Adipose tissue (tissue), 3 donors: ENCODE measurements around the gene ARID1B. TPM values are rescaled to one million over a fixed set of nuclear protein-coding genes. Genes with fewer than 3 reads are reported as not detected.

Experiments used
- H3K27ac ChIP-seq: one replicate; pipeline ENCODE4 v1.5.1; 2013; ENCODE audit warnings: low read depth, low read length
- WGBS, 3 donors: extraction: QIAGEN DNeasy Blood & Tissue Kit; methylation state at CpG; one replicate each; pipeline ENCODE4 v1.1.7; 2013; 5-methylcytosine and 5-hydroxymethylcytosine counted together
- polyA plus RNA-seq, 3 donors: library from polyadenylated mRNA; stranded (reverse); fragments of 200-250 nt; gene quantifications; one replicate each; pipeline ENCODE4 v1.2.3, GENCODE V29; 2013
- donor health status: healthy with polysubstance abuse.
- donor health status: Bipolar disorder and iron deficiency.
- donor health status: healthy.

The ARID1B gene
- 10 to 100 TPM; 14.0 to 29.2 (median 21.9) TPM for polyA plus RNA-seq

DNA sequence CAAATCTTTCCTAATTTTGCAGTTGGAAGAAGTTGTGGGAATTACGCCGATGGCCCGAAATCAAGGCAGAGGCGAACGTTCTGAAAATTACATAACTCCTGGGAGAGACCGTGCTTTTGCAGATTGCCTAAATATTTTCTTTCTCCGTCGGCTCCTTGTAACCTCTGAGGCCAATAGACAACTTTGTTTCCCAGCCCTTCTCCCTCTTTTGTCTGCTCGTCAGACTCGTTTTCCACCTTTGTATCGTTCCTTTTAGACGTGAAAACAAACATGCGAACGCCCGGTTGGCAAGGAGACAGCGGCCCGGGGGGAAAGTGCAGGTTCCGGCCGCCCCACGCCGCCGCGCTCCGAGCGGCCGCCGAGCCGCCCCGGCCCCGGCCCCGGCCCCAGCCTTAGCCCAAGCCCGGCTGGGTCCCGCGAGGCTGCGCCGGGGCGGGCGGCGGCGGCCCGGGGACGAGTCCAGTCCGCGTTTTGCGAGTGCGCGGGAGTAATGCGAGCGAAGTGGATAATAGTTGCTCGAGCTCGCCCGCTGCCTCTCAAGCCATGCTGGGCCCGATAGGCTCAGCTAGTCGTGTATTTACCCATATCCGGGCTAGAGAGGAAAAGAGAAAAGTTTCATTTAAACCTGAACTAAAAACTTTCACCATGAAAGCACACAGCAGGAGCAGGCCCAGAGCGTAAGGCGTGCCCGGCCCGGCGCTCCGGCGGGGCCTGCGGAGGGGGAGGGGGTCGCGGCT lies at the start of gene ARID1B:
ARID1B (plus strand) TSS at position 539 of the 737 bp plus-strand sequence. CDS start 303 bp downstream, outside the sequence.
- peak within 1 kb of the TSS; percentile 81 for H3K27ac ChIP-seq
- 0 to 1% (median 1%) methylated on average over 59 to 65 of the region's 65 CpGs for WGBS, 3 donors

DNA sequence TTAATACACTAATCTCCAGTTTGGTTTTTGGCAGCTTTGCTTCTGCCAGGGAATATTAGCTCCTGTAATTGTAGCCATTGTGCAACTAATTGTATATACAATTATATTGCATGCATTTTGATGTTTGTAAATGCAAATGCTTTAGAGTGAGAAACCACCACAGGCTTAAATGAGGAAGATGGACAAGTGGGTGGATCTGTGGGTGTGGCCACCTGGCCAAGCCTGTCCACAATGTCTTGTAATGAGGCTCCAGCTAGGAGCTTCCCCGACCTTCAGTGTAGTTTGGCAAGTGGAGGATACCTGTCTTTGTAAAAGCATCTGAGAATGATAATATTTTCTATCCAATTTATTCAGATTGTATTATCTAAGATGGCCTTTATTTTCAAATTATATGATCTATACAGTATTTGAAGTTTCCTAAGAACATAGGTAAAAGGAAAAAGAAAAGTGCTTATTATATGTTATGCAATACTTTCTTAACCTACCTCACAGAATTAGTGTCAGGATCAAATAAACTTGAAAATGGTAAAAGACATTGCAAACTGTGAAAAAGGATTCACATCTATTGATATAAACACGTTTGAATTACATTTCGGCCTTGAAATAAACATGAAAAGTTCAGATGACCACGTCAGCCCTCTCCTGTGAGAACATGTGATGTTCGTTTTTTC lies 49.3 kb upstream of the ARID1B start:
- no peak overlapping the region for H3K27ac ChIP-seq
- WGBS, 3 donors: 84 to 85% (median 84%) methylated on average over 5 of the region's 5 CpGs

DNA sequence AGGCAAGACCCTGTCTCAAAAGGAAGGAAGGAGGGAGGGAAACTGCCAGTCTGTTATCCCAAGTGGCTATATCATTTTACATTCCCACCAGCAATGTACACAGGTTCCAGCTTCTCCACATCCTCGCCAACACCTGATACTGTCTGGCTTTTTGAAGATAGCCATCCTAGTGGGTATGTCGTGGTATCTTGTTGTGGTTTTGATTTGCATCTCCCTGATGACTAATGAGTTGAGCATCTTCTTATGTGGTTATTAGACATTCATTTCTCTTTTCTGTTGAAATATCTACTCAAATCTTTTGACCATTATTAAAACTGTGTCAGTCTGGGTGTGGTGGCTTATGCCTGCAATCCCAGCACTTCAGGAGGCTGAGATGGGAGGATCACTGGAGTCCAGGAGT lies 47.9 kb upstream of the ARID1B start:
- WGBS, 3 donors: 74 to 86% (median 83%) methylated on average over 2 of the region's 2 CpGs
- H3K27ac ChIP-seq: no peak overlapping the region

DNA sequence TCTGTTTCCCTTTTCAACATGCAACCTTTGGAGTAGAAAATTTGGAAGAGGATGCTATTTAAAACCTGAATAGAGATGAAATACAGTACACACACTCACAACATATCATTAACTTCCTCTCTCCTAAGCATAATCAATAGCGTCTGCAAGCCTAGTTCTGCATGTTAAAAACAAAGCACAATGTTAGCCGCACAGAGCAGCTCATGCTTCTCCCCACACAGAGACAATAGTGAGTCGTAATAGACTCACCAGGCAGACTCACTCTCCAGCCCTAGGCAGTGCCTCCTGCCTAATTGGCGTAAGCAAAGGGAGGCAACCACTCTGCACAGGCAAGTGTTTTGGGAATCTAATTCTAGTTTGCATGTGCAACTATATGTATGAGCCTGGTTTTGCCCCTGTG lies 45.8 kb upstream of the ARID1B start:
- 89 to 93% (median 91%) methylated on average over 4 of the region's 4 CpGs for WGBS, 3 donors
- H3K27ac ChIP-seq: no peak overlapping the region

DNA sequence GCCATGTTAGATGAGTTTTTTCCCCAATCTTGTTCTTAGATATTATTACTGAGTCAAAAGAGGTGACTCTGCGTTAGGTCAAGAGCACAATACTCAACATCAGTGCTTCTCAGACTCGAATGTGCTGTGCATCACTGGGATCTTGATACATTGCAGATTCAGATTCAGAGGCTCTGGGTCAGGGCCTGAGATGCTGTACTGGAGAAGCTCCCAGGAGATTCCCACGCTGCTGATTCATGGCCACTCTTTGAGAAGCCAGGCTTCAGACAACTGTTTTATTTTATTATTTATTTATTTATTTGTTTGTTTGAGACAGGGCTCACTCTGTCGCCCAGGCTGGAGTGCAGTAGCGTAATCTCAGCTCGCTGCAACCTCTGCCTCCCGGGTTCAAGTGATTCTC lies 41.4 kb upstream of the ARID1B start:
- WGBS, 3 donors: 90 to 96% (median 93%) methylated on average over 7 of the region's 7 CpGs
- H3K27ac ChIP-seq: no peak overlapping the region

DNA sequence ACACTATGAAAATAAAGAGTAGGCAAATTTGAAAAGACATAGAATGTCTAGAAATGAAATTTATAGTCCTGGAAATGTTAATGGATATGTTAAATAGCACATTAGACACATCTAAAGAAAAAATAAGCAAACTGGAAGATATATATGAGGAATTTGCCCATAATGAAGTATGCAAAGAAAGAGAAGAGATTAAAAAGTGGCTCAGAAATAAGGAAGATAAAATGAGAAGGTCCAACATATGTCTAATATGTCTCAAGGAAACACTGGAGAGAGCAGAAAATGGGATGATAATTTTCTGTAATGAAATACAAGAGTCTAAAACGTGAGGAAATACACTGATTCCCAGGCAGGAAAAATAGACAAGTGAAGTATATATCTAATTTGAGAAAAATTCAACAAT lies 36.6 kb upstream of the ARID1B start:
- H3K27ac ChIP-seq: no peak overlapping the region
- WGBS, 3 donors: 67 to 73% (median 68%) methylated on average over 1 of the region's 1 CpG

DNA sequence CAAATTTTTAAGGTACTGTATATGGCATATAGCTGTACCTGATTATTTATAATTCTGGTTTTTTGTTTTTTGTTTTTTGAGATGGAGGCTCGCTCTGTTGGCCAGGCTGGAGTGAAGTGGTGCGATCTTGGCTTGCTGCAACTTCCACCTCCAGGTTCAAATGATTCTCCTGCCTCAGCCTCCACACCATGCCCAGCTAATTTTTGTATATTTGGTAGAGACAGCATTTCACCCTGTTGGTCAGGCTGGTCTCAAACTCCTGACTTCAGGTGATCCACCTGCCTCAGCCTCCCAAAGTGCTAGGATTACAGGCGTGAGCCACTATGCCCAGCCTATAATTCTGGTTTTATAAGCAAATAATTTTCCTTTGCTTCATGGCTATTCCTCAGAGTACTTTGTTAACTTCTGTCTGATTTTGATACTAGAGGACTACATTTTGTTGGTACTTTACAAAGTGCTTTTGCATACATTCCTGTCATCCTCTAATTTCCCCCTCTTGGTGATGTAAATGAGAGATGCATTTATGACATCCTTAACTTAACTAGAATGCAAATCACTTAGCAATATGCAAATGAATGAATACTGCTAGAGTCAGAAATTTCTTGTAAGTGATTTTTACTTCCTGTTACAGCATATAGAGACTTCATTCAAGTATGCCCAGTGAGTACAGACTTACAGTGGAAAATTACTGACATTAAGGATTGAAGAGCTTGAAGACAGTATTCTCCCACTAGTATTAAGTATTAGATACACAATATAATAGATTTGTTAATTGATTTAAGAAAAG lies 35.7 kb upstream of the ARID1B start:
- H3K27ac ChIP-seq: no peak overlapping the region
- 93 to 99% (median 98%) methylated on average over 3 of the region's 3 CpGs for WGBS, 3 donors

DNA sequence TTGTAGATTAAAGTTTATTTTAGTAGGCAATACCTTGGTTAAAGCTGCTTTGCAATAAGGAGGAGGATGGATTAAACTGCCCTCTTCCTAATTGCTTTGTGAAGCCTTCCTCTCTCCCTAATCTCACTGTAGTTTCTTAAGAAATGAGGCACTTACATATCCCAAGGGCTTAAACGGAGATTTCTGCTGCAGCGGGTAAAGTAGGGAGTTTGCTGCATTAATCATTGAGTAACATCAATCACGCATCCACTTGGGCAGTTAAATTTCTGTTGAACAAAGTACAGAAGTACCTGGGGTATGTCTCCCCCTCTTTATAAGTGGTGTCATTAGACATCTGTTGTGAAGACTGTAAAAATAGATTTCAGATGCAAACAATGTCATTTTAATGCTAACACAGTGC lies 29.5 kb upstream of the ARID1B start:
- 58 to 64% (median 62%) methylated on average over 3 of the region's 3 CpGs for WGBS, 3 donors
- no peak overlapping the region for H3K27ac ChIP-seq

DNA sequence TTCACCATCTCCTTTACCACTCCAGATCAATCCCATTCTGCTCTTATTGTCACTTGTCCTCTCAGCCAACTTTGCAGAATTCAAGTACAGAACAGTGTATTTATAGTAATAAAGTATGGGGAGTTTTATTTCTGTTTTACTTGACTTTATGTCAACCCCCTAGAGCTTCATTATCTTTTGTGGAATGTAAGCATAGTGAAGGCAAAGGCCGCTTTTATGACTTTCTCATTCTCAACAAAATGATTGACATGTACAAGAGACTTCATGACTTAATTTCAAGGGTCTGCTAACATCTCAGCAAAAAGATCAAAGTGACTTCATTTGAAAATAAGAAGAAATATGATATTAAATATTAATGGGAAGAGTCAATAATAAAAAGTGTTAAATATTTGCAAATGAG lies 28.7 kb upstream of the ARID1B start:
- 92 to 100% (median 96%) methylated on average over 1 of the region's 1 CpG for WGBS, 3 donors

DNA sequence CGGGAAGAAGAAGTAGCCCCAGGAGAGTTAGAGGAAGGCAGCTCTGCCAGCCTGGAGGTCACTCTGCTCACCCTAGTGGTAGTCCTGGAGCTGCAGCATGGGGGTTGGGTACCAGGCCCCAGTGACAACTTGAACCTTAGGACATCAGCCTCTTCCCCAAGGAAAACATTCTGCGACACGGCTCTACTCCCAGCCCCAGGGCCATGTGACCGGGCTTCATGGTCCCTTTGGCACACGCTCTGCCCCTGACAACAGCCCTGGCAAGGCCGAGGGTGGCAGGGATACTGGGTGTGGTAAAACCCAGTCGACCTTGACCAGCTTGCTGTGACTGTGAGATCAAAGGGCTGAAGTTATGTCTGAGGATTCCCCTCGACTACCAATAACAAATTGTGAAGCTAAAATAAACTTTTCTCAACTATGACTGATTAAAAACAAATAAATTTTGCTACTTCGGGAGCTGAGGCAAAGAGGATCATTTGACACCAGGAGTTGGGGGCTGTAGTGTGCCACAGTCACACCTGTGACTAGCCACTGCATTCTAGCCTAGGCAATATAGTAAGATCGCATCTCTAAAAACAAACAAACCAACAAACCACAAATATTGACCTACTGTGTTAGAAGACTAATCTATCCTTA lies 24.4 kb upstream of the ARID1B start:
- no peak overlapping the region for H3K27ac ChIP-seq
- WGBS, 3 donors: 25 to 74% (median 65%) methylated on average over 10 of the region's 10 CpGs

More for the DNA sequence above, 28.7 kb upstream of the ARID1B start:
- H3K27ac ChIP-seq: no peak overlapping the region

DNA sequence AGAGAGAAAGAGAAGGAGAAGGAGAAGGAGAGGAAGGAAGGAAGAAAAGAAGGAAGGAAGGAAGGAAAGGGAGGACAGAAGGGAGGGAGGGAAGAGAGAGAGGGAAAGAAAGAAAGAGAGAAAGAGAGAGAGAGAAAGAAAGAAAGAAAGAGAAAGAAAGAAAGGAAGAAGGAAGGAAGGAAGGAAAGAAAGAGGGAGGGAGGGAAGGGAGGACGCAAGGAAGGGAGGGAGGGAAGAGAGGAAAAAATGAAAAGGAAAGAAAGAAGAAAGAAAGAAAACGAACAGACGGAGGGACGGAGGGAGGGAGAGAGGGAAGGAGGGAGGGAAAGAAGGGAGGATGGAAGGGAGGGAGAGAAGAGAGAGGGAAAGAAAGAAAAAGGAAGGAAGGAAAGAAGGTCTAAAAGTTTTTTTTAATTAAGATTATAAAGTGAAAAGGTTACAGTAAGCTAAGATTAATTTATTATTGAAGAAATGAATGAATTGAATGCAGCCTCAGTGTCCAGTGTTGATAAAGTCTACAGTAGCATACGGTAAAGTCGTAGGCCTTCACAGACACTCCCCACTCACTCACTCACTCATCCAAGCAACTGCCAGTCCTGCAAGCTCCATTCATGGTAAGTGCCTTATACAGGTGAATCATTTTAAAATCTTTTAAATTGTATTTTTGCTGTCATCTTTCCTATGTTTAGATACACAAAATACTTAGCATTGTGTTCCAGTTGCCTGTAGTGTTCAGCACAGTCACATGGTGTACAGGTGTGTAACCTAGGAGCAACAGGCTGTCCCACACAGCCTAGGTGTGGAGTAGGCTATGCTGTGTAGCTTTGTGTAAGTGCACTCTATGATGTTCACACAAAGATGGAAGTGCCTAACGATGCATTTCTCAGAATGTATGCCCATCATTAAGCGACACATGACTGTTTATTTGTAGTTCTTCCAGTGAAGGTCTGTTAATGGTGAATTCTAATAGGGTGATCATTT lies 20.3 kb upstream of the ARID1B start:
- 90 to 94% (median 92%) methylated on average over 8 of the region's 8 CpGs for WGBS, 3 donors
- H3K27ac ChIP-seq: no peak overlapping the region

DNA sequence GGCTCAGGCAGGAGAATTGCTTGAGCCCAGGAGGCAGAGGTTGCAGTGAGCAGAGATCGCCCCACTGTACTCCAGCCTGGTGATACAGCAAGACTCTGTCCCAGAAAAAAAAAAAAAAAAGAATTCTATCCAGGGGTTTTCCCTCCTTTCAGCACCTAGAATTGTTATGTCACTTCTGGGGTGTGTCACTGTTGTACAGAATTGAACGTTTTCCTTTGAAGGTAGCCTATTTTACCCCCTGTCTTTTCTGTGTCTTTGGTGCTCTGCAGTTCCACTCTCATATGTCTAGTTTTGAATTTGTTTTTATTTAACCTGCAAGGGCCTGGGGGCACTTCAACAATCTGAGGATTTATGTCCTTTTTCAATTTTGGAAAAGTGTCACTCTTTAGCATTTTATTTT lies 19.3 kb upstream of the ARID1B start:
- no peak overlapping the region for H3K27ac ChIP-seq
- WGBS, 3 donors: 72 to 80% (median 78%) methylated on average over 2 of the region's 2 CpGs

DNA sequence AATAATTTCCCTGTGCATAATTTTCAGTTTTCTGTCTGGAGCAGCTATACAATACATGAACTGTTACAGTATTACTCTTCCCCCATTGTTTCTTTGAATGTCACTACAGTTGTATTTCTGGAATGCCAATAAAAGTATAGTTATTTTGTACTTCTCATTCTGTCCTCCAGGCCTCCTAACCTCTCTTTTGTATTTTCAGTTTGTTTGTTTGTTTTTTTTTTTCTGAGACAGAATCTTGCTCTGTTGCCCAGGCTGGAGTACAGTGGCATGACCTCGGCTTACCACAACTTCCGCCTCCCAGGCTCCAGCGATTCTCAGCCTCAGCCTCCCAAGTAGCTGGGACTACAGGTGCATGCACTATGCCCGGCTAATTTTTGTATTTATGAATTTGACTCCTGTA lies 16.8 kb upstream of the ARID1B start:
- H3K27ac ChIP-seq: no peak overlapping the region
- 87 to 98% (median 88%) methylated on average over 4 of the region's 4 CpGs for WGBS, 3 donors

DNA sequence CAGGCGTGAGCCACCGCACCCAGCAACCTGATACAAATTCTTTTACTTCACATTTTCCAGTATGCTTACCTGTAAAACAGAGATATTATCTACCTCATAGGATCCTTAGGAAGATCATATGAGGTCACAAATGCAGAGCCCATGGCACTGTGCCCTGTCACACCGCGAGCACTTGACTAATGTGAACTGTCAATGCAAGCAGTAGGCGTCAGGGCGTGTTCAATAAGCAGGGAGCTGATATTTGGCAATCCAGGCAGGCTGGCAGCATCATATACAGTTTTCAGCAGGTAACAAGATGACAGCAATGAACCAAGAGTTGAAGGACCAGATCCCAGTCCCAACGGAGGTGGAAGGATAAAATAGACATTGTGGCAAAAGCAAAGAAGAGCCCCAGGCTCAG lies 14.6 kb upstream of the ARID1B start:
- WGBS, 3 donors: 76 to 95% (median 95%) methylated on average over 7 of the region's 7 CpGs
- no peak overlapping the region for H3K27ac ChIP-seq

DNA sequence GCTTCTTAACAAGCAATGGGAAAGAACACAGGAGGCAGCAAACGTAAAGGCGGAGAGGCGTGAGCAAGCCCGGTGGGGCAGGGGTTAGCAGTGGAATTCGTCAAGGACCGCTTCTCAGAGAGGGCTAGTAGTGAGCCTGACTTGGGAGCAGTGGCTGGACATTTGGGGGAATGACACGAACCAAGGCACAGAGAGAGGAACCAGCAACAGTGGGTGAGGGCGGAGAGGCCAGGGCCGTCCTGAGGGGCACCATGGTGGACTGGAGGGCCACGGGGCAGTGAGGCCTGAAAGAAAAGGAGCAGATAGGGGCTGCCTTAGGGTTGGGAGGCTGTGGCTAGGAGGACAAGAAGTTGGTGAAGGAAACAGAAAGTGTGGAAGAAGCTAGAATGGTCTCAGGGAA lies 12.1 kb upstream of the ARID1B start:
- 97 to 98% (median 97%) methylated on average over 10 of the region's 10 CpGs for WGBS, 3 donors

DNA sequence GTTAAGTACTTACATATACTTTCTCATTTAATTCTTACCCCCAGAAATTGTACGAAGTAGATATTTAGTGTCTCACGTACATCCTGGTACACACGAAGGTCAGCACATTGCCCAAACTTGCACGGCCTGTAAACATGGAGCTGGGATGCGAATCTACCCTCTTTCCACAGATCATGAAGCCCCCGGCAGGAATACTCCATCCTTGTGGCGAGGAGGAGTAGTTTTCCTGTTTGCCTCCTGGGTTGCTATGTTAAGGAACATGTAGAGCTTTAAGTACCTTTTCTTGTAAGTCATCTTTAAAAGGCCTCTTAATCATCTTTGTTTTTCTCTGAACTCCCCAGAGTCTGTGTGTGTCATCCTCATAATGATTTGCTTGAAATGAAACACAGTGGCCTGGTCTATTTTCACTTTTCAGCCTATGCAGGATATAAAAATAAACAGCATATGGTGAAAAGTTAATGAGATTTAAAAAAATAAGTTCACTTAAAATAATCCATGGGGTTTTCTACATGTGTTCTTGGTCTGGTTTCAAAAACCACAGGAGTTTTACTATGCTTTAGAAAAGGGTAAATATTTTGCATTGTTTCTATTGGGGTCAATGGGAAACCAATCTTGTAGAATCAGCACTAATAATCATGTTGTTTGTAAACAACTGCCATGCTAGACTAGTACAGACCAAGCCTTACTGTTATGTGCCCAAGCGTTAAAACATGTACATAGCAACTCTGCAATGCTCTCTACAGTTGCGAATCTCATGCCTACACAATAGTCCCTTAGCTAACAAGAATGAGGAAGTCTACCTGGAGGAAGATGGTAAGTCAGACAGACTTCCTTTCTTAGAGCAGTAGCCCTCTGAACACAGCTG lies 9.3 kb upstream of the ARID1B start:
- 84 to 91% (median 86%) methylated on average over 9 of the region's 9 CpGs for WGBS, 3 donors
- H3K27ac ChIP-seq: no peak overlapping the region

More for the DNA sequence above, 12.1 kb upstream of the ARID1B start:
- no peak overlapping the region for H3K27ac ChIP-seq

DNA sequence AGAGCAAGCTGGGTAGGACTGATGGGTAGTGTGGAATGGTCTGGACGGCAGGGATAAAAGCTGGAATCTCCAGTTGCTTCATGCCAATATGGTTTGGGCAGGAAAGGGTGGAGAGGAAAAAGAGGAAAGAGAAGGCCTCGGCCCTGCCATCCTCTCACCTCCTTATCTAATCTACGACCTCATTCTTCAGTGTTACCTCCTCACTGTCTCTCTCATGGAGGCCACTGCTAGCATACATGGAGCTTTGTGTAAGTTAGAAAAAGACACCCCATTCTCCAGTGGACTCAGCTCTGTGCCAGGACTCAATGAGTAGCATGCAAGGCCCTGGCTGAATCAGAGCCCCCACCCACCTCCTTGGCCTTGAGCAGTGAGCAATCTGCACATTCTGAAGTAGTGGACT lies 6.1 kb upstream of the ARID1B start:
- no peak overlapping the region for H3K27ac ChIP-seq
- WGBS, 3 donors: 44 to 54% (median 53%) methylated on average over 3 of the region's 3 CpGs
